Naive thymus-derived CD8-positive, alpha-beta T cell (primary cell): Measurements from ENCODE around the gene STK10. TPM values are rescaled to one million over a fixed set of nuclear protein-coding genes. Genes with fewer than 3 reads are reported as not detected.
"Not testable (repeated sequence)": the region's sequence is repeated elsewhere in the genome, so short reads cannot be mapped to it uniquely, and the experiment has no call there.

Experiments
- ATAC-seq, 2 donors: fragments of 150-1000 bp; cut with Tn5 transposase in 1 of 2; sonication (Bioruptor Pico), chemical (Tn5 transposase) in 1 of 2; 1 replicate in 1 of 2; 2 replicates in 1 of 2; pipeline ENCODE4 v1.10.0; 2021; ENCODE audit warnings: mild to moderate bottlenecking in 2 of 2, moderate library complexity in 2 of 2
- POLR2A ChIA-PET: fragments of 350-600 bp; sonication (Branson Sonifier 250); formaldehyde crosslinking; loops from one replicate; lab custom pipeline; 2021; ENCODE audit warnings: antibody characterized with exemption; lab: Charles Lee
- DNase-seq, 10 donors: peaks; one replicate each; pipeline versions ENCODE4 v3.0.0 to v3.0.0-alpha.2; 2020 to 2022
- H3K27ac Mint-ChIP-seq, 10 donors: one replicate each; pipeline ENCODE4 v1.8.0; 2020 to 2022; ENCODE audit warnings: mild to moderate bottlenecking in 10 of 10, mixed read lengths in 10 of 10, moderate library complexity in 4 of 10, inconsistent platforms in 1 of 10
- H3K27me3 Mint-ChIP-seq, 5 donors: one replicate each; pipeline ENCODE4 v1.8.0; 2021 to 2022; ENCODE audit warnings: mixed read lengths in 5 of 5
- H3K36me3 Mint-ChIP-seq, 3 donors: one replicate each; pipeline ENCODE4 v1.8.0; 2020 to 2022; ENCODE audit warnings: mixed read lengths in 3 of 3, mild to moderate bottlenecking in 2 of 3, inconsistent platforms in 1 of 3
- H3K4me1 Mint-ChIP-seq, 4 donors: one replicate each; pipeline ENCODE4 v1.8.0; 2021 to 2022; ENCODE audit warnings: mixed read lengths in 4 of 4
- H3K4me3 Mint-ChIP-seq, 10 donors: one replicate each; pipeline ENCODE4 v1.8.0; 2020 to 2022; ENCODE audit warnings: mild to moderate bottlenecking in 10 of 10, mixed read lengths in 10 of 10, moderate library complexity in 6 of 10, inconsistent platforms in 1 of 10
- H3K9me3 Mint-ChIP-seq, 9 donors: one replicate each; pipeline ENCODE4 v1.8.0; 2020 to 2022; ENCODE audit warnings: mixed read lengths in 9 of 9, mild to moderate bottlenecking in 3 of 9, inconsistent platforms in 1 of 9, moderate library complexity in 1 of 9
- polyA plus RNA-seq, 3 donors: library from polyadenylated mRNA; unstranded; fragments of 300-500 nt; fragmentation: Illumina TruSeq; gene quantifications; one replicate each; pipeline ENCODE4 v1.2.3, GENCODE V29; 2021
- total RNA-seq, 8 experiments: library from RNA in 2 of 8; stranded (reverse) in 2 of 8; gene quantifications; one replicate each; pipeline ENCODE4 v1.2.3 and lab custom pipeline; 2021 to 2026

The STK10 gene
- total and polyA plus RNA-seq, 5 experiments from 2014 or later = 44.6 to 360 (median 128) TPM

GRCh38 chr5:172162323-172162986, 25.6 kb downstream of the STK10 start:
- Mint-ChIP-seq H3K27me3 (no peaks in the 10 kb centered on the region), H3K4me3 (peak overlapping the region in 7 of 10 donors; percentile 5 to 65 (median 47)), H3K9me3 (no peaks in the 10 kb centered on the region), H3K27ac (peak overlapping the region; percentile 13 to 92 (median 82)), H3K36me3 (peaks cover 0 to 57% (median 4%) of the 10 kb centered on the region in 3 donors), H3K4me1 (peaks cover 38 to 87% (median 83%) of the 10 kb centered on the region in 4 donors)
- DNase-seq (no peak), ATAC-seq (no peak)
- POLR2A ChIA-PET = interaction anchor here (0.7 to 9.7 kb wide), 3 partner anchors 12 to 159 kb away, joined by 3 to 93 read pairs (median 17); partner anchors contain the start of gene STK10

DNA sequence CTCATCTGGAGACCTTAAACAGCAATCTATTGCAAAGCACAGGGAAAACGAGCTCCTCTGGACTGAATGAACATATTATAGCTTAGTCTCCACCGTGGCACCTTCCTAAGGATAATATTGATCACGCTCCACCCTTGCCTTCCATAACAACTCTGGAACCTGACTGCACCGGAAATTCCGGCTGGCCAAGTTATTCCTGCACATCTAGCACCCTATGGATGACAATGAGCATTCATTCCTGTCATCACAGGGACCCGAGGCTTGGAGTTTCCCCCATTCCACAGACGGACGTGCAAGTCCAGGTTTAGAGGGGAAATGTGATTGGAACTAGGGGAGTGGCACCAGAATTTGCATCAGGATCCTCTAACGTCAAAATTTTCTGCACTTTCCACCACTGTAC, 27.5 kb downstream of the STK10 start:
- Mint-ChIP-seq H3K27ac (peak overlapping the region; percentile 77 to 91 (median 84)), H3K36me3 (peaks cover 0 to 62% (median 11%) of the 10 kb centered on the region in 3 donors), H3K4me3 (peak overlapping the region; percentile 2 to 73 (median 50)), H3K4me1 (peaks cover 41 to 85% (median 80%) of the 10 kb centered on the region in 4 donors), H3K27me3 (no peaks in the 10 kb centered on the region), H3K9me3 (no peaks in the 10 kb centered on the region)
- POLR2A ChIA-PET = interaction anchor here (0.7 to 9.7 kb wide), 5 partner anchors 14 to 1176 kb away, joined by 3 to 93 read pairs (median 6); partner anchors contain the start of gene STK10
- no peak for DNase-seq
- no peak for ATAC-seq

- peak overlapping the region; percentile 58 to 95 (median 78) for H3K27ac Mint-ChIP-seq
- no peaks in the 10 kb centered on the region for H3K27me3 Mint-ChIP-seq
- H3K4me1 Mint-ChIP-seq = peaks cover 43 to 83% (median 78%) of the 10 kb centered on the region in 4 donors
- POLR2A ChIA-PET = interaction anchor here (1.1 to 9.7 kb wide), 3 partner anchors 16 to 26 kb away, joined by 3 to 93 read pairs (median 3); no protein-coding TSS in a partner anchor
- ATAC-seq = no peak
- peaks cover 0 to 72% (median 12%) of the 10 kb centered on the region in 3 donors for H3K36me3 Mint-ChIP-seq
- H3K4me3 Mint-ChIP-seq = peak overlapping the region in 9 of 10 donors; percentile 4 to 67 (median 44)
- DNase-seq = no peak
- no peaks in the 10 kb centered on the region for H3K9me3 Mint-ChIP-seq
Observed at GRCh38 chr5:172159016-172159415, 29.0 kb downstream of the STK10 start.

DNA sequence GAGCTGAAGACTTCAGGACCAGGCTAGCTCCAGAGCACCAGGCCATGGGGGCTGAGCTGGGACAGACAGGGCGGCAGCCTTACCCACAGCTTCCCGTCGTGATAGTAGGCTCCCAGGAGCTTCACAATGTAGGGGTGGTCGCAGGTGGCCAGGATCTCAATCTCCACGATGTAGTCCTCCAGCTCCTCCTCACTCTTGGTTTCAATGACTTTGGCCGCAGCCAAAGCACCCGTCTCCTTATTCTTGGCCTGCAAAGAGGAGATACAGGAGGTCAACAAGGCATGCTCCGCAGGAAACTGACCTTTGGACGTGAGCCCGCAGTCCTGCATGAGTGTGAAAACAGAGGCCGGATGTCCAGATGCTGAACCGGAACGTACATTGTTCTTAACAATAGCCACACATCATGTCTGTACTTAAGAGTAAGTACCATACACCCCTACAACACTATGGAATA, 31.5 kb downstream of the STK10 start:
- POLR2A ChIA-PET = interaction anchor here (0.6 to 2.6 kb wide), 7 partner anchors 9 to 1003 kb away, joined by 3 to 14 read pairs (median 4); partner anchors contain the start of gene STK10
- Mint-ChIP-seq H3K4me3 (peak overlapping the region in 2 of 10 donors; percentile 0 to 39), H3K36me3 (peaks cover 0 to 79% (median 13%) of the 10 kb centered on the region in 3 donors), H3K4me1 (peaks cover 46 to 86% (median 81%) of the 10 kb centered on the region in 4 donors), H3K9me3 (no peaks in the 10 kb centered on the region), H3K27ac (peak overlapping the region in 8 of 10 donors; percentile 29 to 88 (median 76)), H3K27me3 (no peaks in the 10 kb centered on the region)
- ATAC-seq (no peak), DNase-seq (no peak)

DNA sequence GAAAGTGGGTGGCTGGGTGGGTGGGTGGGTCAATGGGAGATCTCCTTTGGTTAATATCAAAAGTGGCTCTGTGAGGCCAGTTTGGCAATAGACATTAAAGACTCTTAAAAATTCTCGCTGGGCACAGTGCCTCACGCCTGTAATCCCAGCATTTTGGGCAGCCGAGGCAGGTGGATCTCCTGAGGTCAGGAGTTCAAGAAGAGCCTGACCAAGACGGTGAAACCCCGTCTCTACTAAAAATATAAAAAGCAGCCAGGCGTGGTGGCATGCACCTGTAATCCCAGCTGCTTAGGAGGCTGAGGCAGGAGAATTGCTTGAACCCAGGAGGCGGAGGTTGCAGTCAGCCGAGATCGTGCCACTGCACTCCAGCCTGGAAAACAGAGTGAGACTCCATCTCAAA, 32.9 kb downstream of the STK10 start:
- Mint-ChIP-seq H3K27ac (peak overlapping the region in 8 of 10 donors; percentile 59 to 98 (median 88)), H3K36me3 (peaks cover 0 to 86% (median 15%) of the 10 kb centered on the region in 3 donors), H3K4me1 (peaks cover 46 to 88% (median 82%) of the 10 kb centered on the region in 4 donors)
- not testable (repeated sequence) for H3K4me3 Mint-ChIP-seq, ATAC-seq, H3K9me3 Mint-ChIP-seq, H3K27me3 Mint-ChIP-seq, DNase-seq
- POLR2A ChIA-PET = interaction anchor here (2.2 to 2.6 kb wide), 2 partner anchors 19 to 33 kb away, joined by 13 to 14 read pairs; partner anchors contain the start of gene STK10

- H3K27me3 Mint-ChIP-seq = no peaks in the 10 kb centered on the region
- H3K4me3 Mint-ChIP-seq = peak overlapping the region in 1 of 10 donors; percentile 8
- H3K27ac Mint-ChIP-seq = peak overlapping the region; percentile 75 to 98 (median 88)
- DNase-seq (no peak), ATAC-seq (no peak)
- H3K4me1 Mint-ChIP-seq = peaks cover 46 to 87% (median 80%) of the 10 kb centered on the region in 4 donors
- H3K36me3 Mint-ChIP-seq = peaks cover 0 to 96% (median 15%) of the 10 kb centered on the region in 3 donors
- POLR2A ChIA-PET = interaction anchor here (1.4 to 4.0 kb wide), 2 partner anchors 21 to 26 kb away, joined by 3 to 31 read pairs; no protein-coding TSS in a partner anchor
- no peaks in the 10 kb centered on the region for H3K9me3 Mint-ChIP-seq
Observed at GRCh38 chr5:172153695-172154094, 34.3 kb downstream of the STK10 start.

DNA sequence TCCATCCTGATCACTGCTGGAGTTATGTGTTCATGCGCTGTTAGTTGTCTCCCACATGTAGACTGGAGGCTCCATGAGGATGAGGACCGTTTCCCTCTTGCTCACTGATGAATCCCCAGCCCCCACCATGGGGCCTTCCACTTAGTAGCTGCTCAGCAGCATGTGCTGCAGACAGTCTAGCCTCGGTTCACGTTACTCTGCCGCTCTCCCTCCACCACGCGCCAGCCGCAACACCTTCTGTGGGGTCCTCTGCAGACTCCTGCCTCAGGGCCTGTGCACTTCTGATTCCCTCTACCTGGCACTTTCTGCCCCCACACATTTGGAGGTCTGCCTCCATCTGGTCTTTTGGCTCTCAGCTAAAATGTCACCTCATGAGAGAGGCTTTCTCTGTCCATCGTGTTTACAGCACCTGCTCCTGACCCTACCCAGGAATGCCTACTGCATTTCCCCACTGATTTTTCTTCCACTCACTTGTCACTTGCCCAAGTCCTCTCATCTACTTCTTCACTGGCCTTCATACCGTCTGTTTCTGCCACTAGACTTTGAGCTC, 36.3 kb downstream of the STK10 start:
- Mint-ChIP-seq H3K9me3 (no peaks in the 10 kb centered on the region), H3K4me1 (peaks cover 36 to 90% (median 82%) of the 10 kb centered on the region in 4 donors), H3K4me3 (peak overlapping the region; percentile 44 to 76 (median 68)), H3K36me3 (peaks cover 0 to 98% (median 11%) of the 10 kb centered on the region in 3 donors), H3K27me3 (no peaks in the 10 kb centered on the region), H3K27ac (peak overlapping the region; percentile 86 to 98 (median 93))
- DNase-seq (no peak), ATAC-seq (no peak)
- POLR2A ChIA-PET = interaction anchor here (1.0 to 4.0 kb wide), 5 partner anchors 23 to 38 kb away, joined by 3 to 31 read pairs (median 5); partner anchors contain the start of gene STK10

DNA sequence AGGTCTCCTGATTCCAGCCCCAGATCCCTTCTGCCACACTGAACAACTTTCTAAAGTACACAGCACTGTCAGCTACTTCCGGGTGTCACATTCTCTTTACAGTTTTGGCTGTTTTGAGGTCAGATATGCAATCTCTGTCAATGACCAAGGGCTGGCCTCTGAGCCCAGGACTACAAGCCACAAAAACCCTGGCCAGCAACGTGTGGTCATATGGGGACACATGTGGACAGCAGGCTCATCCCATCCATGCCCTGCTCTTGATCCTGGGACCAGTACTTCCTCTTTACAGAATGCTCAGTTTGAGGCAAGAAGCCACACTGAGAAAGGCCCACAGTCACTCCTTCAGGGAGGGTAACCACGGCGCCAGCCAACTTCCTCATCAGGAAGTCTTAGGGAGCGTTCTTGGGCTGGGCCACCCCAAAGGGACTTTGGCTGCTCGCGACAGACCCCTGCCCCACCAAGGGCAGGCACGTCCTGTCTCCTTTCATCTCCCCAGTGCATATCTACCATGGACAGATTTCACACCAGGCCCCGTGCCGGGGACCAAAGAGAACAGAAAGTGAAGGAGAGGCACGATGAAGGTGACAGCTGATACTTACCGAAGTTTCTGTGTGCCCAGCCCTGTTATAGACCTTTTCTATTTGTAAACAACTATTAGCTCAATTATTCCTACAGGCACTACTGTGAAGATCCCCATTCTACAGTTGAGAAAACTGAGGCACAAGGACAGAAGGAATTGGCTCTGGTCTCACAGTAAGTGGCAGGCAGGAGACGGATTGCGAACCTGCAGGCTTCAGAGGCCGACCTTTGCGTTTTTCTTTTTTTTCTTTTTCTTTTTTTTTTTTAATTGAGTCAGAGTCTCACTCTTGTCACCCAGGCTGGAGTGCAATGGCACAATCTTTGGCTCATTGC, 37.3 kb downstream of the STK10 start:
- POLR2A ChIA-PET = interaction anchor here (0.6 to 4.0 kb wide), 7 partner anchors 15 to 1766 kb away, joined by 3 to 31 read pairs (median 3); partner anchors contain the start of gene STK10
- H3K4me1 Mint-ChIP-seq = peaks cover 39 to 90% (median 84%) of the 10 kb centered on the region in 4 donors

DNA sequence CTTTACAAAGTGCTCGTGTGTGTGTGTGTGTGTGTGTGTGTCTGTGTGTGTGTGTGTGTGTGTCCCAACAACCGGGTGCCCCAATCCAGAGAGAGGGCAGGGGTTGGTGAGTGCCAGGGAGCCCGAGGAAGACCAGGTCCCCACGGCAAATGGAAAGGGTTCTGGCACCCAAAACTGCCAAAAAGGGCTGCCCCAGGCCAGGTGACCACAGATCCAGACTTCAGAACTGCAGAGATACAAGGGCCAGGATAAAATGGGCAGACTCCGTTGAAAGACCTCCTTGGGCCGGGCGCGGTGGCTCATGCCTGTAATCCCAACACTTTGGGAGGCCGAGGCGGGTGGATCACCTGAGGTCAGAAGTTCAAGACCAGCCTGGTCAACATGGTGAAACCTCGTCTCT, 38.5 kb downstream of the STK10 start:
- ATAC-seq, DNase-seq, H3K9me3 Mint-ChIP-seq, H3K27me3 Mint-ChIP-seq: not testable (repeated sequence)
- peak overlapping the region in 3 of 10 donors; percentile 14 to 36 (median 30) for H3K4me3 Mint-ChIP-seq
- H3K36me3 Mint-ChIP-seq = peaks cover 0 to 86% (median 9%) of the 10 kb centered on the region in 3 donors
- H3K27ac Mint-ChIP-seq = peak overlapping the region in 9 of 10 donors; percentile 47 to 98 (median 84)
- POLR2A ChIA-PET = interaction anchor here (0.7 kb wide), 2 partner anchors 36 to 141 kb away, joined by 3 read pairs; no protein-coding TSS in a partner anchor
- H3K4me1 Mint-ChIP-seq = peaks cover 43 to 97% (median 90%) of the 10 kb centered on the region in 4 donors

More for the DNA sequence above, 37.3 kb downstream of the STK10 start:
- Mint-ChIP-seq H3K9me3 (no peaks in the 10 kb centered on the region), H3K27ac (peak overlapping the region; percentile 86 to 98 (median 94)), H3K36me3 (peaks cover 0 to 98% (median 11%) of the 10 kb centered on the region in 3 donors), H3K27me3 (no peaks in the 10 kb centered on the region), H3K4me3 (peak overlapping the region; percentile 44 to 76 (median 67))
- ATAC-seq = peak; percentile 74 to 76
- DNase-seq = peak in 5 of 10 donors; percentile 13 to 37 (median 26)

GRCh38 chr5:172149073-172149472, 39.0 kb downstream of the STK10 start:
- POLR2A ChIA-PET = interaction anchor here (0.7 to 1.2 kb wide), 3 partner anchors 18 to 141 kb away, joined by 3 read pairs; no protein-coding TSS in a partner anchor
- Mint-ChIP-seq H3K4me3 (peak overlapping the region in 2 of 10 donors; percentile 4 to 14), H3K9me3 (no peaks in the 10 kb centered on the region), H3K27ac (peak overlapping the region; percentile 37 to 98 (median 83)), H3K4me1 (peaks cover 44 to 97% (median 90%) of the 10 kb centered on the region in 4 donors), H3K27me3 (no peaks in the 10 kb centered on the region), H3K36me3 (peaks cover 0 to 84% (median 9%) of the 10 kb centered on the region in 3 donors)
- ATAC-seq (no peak), DNase-seq (no peak)

- peaks cover 0 to 82% (median 9%) of the 10 kb centered on the region in 3 donors for H3K36me3 Mint-ChIP-seq
- H3K27me3 Mint-ChIP-seq = no peaks in the 10 kb centered on the region
- DNase-seq (no peak), ATAC-seq (no peak)
- peak overlapping the region in 1 of 10 donors; percentile 40 for H3K4me3 Mint-ChIP-seq
- H3K4me1 Mint-ChIP-seq = peaks cover 42 to 97% (median 90%) of the 10 kb centered on the region in 4 donors
- no peaks in the 10 kb centered on the region for H3K9me3 Mint-ChIP-seq
- H3K27ac Mint-ChIP-seq = peak overlapping the region; percentile 37 to 98 (median 78)
- POLR2A ChIA-PET = interaction anchor here (1.2 kb wide), 1 partner anchor 19 kb away, joined by 3 read pairs; no protein-coding TSS in a partner anchor
Observed at GRCh38 chr5:172148381-172148780, 39.6 kb downstream of the STK10 start.
